ENCODE measurements around the gene SMAD3. TPM values are rescaled to one million over a fixed set of nuclear protein-coding genes. Genes with fewer than 3 reads are reported as not detected.
A peak's percentile ranks its signal among the peaks of the same experiment; 100 is the strongest.

The SMAD3 gene
- total RNA-seq, 2 donors from 2014 or later: 19.7 to 52.4 TPM

GRCh38 chr15:67180035-67180434 lies 114.6 kb downstream of the SMAD3 start:
- no peak overlapping the region for H3K4me3 ChIP-seq
- DNase-seq: no peak
- H3K36me3 ChIP-seq (replicated peaks in 1 of 2; ENCODE audit: insufficient read depth in 1 of 2, low read depth in 2 of 2): peaks cover 0 to 6% of the 10 kb centered on the region in 2 donors
- 95 to 98% methylated on average over 11 of the region's 11 CpGs for WGBS, 2 donors
- no peak for ATAC-seq
- peaks cover 17% of the 10 kb centered on the region for H3K4me1 ChIP-seq
- no peak overlapping the region for H3K27ac ChIP-seq
- intact Hi-C loops (cut with DNase I): no loop called here
- no peak for TF ChIP-seq POLR2A (IDR thresholded peaks at IDR 0.05)
- no peaks in the 10 kb centered on the region for H3K9me3 ChIP-seq
- no peaks in the 10 kb centered on the region for H3K27me3 ChIP-seq

GRCh38 chr15:67180514-67181191 lies 115.3 kb downstream of the SMAD3 start:
- ATAC-seq (no peak), DNase-seq (no peak)
- Histone ChIP-seq H3K27ac (no peak overlapping the region), H3K4me3 (no peak overlapping the region), H3K27me3 (no peaks in the 10 kb centered on the region), H3K9me3 (no peaks in the 10 kb centered on the region), H3K36me3 (replicated peaks in 1 of 2; ENCODE audit: insufficient read depth in 1 of 2, low read depth in 2 of 2) (peaks cover 0 to 7% of the 10 kb centered on the region in 2 donors), H3K4me1 (peaks cover 19% of the 10 kb centered on the region)
- TF ChIP-seq POLR2A (IDR thresholded peaks at IDR 0.05) (no peak), CTCF (IDR thresholded peaks at IDR 0.05) (no peak)
- intact Hi-C loops (cut with DNase I): no loop called here
- WGBS, 2 donors: 95 to 98% methylated on average over 6 to 10 of the region's 10 CpGs

GRCh38 chr15:67181221-67181639 lies 115.8 kb downstream of the SMAD3 start:
- H3K27ac ChIP-seq: no peak overlapping the region
- H3K27me3 ChIP-seq: no peaks in the 10 kb centered on the region
- peaks cover 19% of the 10 kb centered on the region for H3K4me1 ChIP-seq
- intact Hi-C loops (cut with DNase I): no loop called here
- peaks cover 0 to 7% of the 10 kb centered on the region in 2 donors for H3K36me3 ChIP-seq (replicated peaks in 1 of 2; ENCODE audit: insufficient read depth in 1 of 2, low read depth in 2 of 2)
- no peak for ATAC-seq
- no peak for DNase-seq
- no peaks in the 10 kb centered on the region for H3K9me3 ChIP-seq
- H3K4me3 ChIP-seq: no peak overlapping the region
- WGBS, 2 donors: 94 to 100% methylated on average over 1 to 12 of the region's 15 CpGs
- TF ChIP-seq POLR2A (IDR thresholded peaks at IDR 0.05) (no peak), CTCF (IDR thresholded peaks at IDR 0.05) (peak in 1 of 7 experiments; percentile 15)

GRCh38 chr15:67183443-67184169 lies 118.2 kb downstream of the SMAD3 start:
- no peak for ATAC-seq
- Histone ChIP-seq H3K27ac (peak overlapping the region in 1 of 4 donors; percentile 34), H3K27me3 (no peaks in the 10 kb centered on the region), H3K9me3 (no peaks in the 10 kb centered on the region), H3K4me3 (no peak overlapping the region), H3K36me3 (replicated peaks in 1 of 2; ENCODE audit: insufficient read depth in 1 of 2, low read depth in 2 of 2) (peaks cover 5 to 15% of the 10 kb centered on the region in 2 donors), H3K4me1 (peaks cover 21% of the 10 kb centered on the region)
- TF ChIP-seq CTCF (IDR thresholded peaks at IDR 0.05): no peak
- TF ChIP-seq POLR2A (IDR thresholded peaks at IDR 0.05): no peak
- intact Hi-C loops (cut with DNase I): no loop called here
- WGBS, 2 donors: 76 to 85% methylated on average over 7 of the region's 7 CpGs
- no peak for DNase-seq

DNA sequence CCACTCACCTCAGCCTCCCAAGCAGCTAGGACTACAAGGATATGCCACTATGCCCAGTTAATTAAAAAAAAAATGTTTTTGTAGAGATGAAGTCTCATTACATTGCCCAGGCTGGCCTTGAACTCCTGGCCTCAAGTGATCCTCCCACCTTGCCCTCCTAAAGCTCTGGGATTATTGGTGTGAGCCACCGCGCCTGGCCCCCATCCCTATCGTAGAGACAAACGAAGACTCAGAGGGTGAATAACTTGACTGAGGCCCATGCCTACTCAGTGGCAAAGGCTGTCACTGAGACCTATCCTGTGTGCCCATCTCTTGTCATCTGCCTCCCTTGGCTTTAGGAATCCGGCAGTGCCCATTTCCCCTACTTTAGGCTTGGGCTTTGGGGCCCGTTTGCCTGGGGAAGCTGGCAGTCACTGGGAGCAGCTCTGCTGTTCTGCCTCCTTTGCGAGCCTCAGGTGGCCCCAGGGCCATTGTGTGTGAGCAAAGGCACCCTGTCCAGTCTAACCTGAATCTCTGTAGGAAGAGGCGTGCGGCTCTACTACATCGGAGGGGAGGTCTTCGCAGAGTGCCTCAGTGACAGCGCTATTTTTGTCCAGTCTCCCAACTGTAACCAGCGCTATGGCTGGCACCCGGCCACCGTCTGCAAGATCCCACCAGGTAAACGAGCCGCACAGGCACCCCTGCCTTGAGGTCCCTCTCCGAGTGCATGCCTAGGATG lies 119.0 kb downstream of the SMAD3 start:
- DNase-seq (no peak), ATAC-seq (no peak)
- Histone ChIP-seq H3K9me3 (no peaks in the 10 kb centered on the region), H3K36me3 (replicated peaks in 1 of 2; ENCODE audit: insufficient read depth in 1 of 2, low read depth in 2 of 2) (peaks cover 5 to 16% of the 10 kb centered on the region in 2 donors), H3K27me3 (no peaks in the 10 kb centered on the region), H3K27ac (peak overlapping the region in 1 of 4 donors; percentile 34), H3K4me3 (no peak overlapping the region), H3K4me1 (peaks cover 21% of the 10 kb centered on the region)
- WGBS, 2 donors: 84 to 98% methylated on average over 15 to 18 of the region's 18 CpGs
- intact Hi-C loops (cut with DNase I): no loop called here
- TF ChIP-seq POLR2A (IDR thresholded peaks at IDR 0.05) (no peak), CTCF (IDR thresholded peaks at IDR 0.05) (no peak)

Data from body of pancreas (tissue), 4 donors.